Choroid plexus epithelial cell (primary cell): ENCODE measurements around the gene SLC22A23.
A peak's percentile ranks its signal among the peaks of the same experiment; 100 is the strongest.

Source experiments
- DNase-seq: peaks from one replicate; pipeline ENCODE4 v3.0.0-alpha.2; 2010; ENCODE audit warnings: low read depth
- H3K4me3 ChIP-seq: 2 replicates; pipeline ENCODE4 v1.5.1; 2011; ENCODE audit warnings: low read depth, mild to moderate bottlenecking, control low read depth, low read length, moderate library complexity
- CTCF ChIP-seq: conservative IDR thresholded peaks from 2 replicates; pipeline ENCODE4 v1.5.1; 2011; ENCODE audit warnings: low read depth, mild to moderate bottlenecking, control low read depth, inconsistent platforms, low read length, moderate library complexity

The SLC22A23 gene

DNA sequence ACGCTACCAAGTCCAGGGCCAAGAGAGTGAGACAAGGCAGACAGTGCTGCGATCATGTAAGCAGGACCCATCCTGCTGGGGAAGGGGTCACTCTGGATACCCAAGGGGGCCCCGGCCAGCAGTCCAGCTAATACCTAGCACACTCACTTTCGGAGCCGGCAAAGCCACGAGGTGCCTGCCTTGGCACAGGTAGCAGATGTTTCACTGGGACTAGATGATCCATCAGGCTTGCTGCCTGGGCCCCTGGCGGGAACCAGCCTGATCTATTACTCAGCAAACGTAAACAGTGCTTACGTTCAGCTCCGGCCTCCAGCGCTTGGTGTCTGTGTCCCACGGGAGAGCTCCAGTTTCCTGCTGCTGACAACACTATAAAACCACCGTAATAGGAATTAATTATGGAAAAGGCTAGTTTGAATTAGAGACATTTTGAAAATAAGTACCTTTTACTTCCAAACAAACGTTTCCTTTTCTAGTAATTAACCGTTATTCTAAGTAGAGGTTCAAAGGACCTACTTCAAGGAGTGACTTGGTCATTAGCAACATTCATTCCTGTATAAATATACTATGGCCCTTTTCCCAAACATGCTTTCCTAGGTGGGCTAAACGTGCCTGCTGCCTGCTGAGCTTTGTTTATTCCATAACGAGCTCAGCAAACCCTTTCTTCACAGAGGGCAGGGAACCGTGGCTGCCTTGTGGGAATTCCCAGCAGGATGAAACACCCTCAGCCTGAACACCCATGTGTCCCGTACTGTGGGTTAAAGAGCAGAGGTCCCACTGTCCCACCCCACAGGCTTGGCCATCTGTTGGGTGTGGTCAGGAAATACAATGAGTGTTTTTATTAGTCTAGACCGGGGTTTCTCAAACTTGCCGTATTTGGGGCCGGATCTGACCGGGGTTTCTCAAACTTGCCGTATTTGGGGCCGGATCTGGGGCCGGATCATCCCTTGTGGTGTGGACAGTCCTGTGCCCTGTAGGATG is 18.4 kb downstream of the SLC22A23 start:
- DNase-seq: peak; percentile 95
- H3K4me3 ChIP-seq: no peak overlapping the region

DNA sequence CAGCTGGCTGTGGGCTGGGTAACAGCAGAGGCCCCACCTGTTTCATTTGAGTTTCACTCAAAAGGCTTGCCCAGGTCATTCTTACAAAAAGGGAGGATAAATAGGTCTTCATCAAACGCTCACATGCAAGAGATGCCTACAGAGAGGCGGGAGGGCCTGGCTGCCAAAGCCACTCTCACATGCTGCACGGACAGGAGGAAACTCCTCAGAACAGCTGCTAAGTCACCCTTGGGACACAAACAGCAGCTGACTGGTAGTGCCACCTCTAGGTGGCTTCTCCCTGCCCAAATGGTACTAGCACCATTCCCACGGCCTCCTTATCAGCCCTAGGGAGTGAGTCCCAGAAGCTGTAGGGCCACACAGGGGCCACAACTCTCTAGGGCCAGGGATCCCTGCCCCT is 23.8 kb downstream of the SLC22A23 start:
- TF ChIP-seq CTCF: no peak
- no peak overlapping the region for H3K4me3 ChIP-seq
- no peak for DNase-seq

More for the DNA sequence above, 18.4 kb downstream of the SLC22A23 start:
- TF ChIP-seq CTCF: no peak

DNA sequence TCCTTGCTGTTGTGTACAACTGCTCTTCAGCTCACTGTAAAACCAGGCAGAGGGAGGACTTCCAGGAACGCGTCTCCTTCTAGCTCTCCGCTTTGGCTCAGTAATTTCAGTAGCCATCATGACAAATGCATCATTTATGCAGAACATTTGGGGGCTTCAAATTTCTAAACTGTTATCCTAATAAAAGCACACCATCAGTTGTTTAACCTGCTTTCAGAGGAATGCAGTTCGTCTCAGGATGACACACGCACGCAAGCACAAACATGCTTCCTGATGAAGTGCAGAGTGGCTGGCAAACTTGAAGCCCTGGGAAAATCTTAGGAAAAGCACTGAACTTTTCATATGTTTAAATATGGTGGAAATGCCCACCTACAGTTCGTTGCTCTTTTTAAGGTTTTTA is 24.4 kb downstream of the SLC22A23 start:
- H3K4me3 ChIP-seq: no peak overlapping the region
- no peak for TF ChIP-seq CTCF

DNA sequence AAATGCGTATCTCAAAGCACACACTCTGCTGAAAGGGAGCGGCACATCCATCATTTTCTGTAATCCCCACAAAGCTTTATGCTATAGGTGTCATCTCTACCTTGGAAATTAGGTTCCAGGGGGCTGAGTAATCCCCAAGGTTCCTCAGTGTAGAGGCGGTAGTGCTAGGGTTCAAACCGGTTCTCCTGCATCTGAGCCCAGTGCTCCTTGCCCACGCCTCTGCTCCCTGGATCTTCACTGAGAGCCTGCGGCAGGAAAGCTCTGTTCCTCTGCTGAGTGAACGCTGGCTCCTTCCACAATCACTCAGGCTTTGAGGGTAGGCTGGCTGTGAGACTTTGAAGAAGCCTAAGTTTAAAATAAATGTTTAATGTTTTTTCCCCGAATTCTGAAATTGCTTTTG is 24.9 kb downstream of the SLC22A23 start:
- TF ChIP-seq CTCF: no peak
- no peak overlapping the region for H3K4me3 ChIP-seq
- DNase-seq: no peak

More for the DNA sequence above, 24.4 kb downstream of the SLC22A23 start:
- DNase-seq: no peak

GRCh38 chr6:3429211-3429610 is 27.6 kb downstream of the SLC22A23 start:
- H3K4me3 ChIP-seq: no peak overlapping the region
- DNase-seq: no peak
- no peak for TF ChIP-seq CTCF

GRCh38 chr6:3428700-3429099 is 28.1 kb downstream of the SLC22A23 start:
- no peak for TF ChIP-seq CTCF
- DNase-seq: no peak
- H3K4me3 ChIP-seq: no peak overlapping the region

DNA sequence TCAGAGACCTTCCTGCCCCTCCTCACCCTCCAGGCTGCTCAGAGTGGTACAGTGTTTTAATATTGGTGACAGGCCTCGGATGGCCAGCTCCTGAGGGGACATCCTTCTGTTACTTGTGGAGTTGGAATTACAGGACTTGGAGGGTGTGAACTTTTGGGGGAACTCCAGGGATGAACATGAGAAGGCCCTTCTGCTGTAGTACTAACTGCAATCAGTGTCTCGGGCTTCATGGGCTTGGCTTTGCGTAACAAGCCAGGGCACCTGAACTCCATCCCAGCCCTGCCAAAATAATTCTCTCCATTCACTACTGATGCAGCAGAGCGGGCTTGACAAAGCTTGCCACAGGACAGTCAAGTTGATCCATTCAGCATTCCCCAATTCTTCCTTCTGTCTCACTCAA is 28.6 kb downstream of the SLC22A23 start:
- no peak for TF ChIP-seq CTCF
- H3K4me3 ChIP-seq: no peak overlapping the region
- DNase-seq: no peak
